Activated CD8-positive, alpha-beta T cell treated with anti-CD3 and anti-CD28 coated beads, Interleukin-2, amount 10 ng/mL, durations not matched to agents 7 days and 5 days (primary cell): Measurements from ENCODE around the gene TTC28. TPM values are rescaled to one million over a fixed set of nuclear protein-coding genes. Genes with fewer than 3 reads are reported as not detected.
A peak's percentile ranks its signal among the peaks of the same experiment; 100 is the strongest.

Source experiments
- ATAC-seq: fragments of 150-1000 bp; cut with Tn5 transposase; one replicate; pipeline ENCODE4 v1.10.0; 2021; ENCODE audit warnings: moderate library complexity
- CTCF ChIA-PET: fragments of 350-600 bp; sonication (Branson Sonifier 250); formaldehyde crosslinking; loops from one replicate; lab custom pipeline; 2021; ENCODE audit warnings: antibody characterized with exemption; lab: Charles Lee
- POLR2A ChIA-PET: fragments of 350-600 bp; sonication (Branson Sonifier 250); formaldehyde crosslinking; loops from one replicate; lab custom pipeline; 2021; ENCODE audit warnings: antibody characterized with exemption; lab: Charles Lee
- DNase-seq: peaks from one replicate; pipeline ENCODE4 v3.0.0-alpha.2; 2020
- H3K27ac Mint-ChIP-seq: one replicate; pipeline ENCODE4 v1.8.0; 2021; ENCODE audit warnings: mild to moderate bottlenecking, mixed read lengths
- H3K27me3 Mint-ChIP-seq: one replicate; pipeline ENCODE4 v1.8.0; 2021; ENCODE audit warnings: low read depth, mixed read lengths
- H3K36me3 Mint-ChIP-seq: one replicate; pipeline ENCODE4 v1.8.0; 2021; ENCODE audit warnings: low read depth, mixed read lengths
- H3K4me1 Mint-ChIP-seq: one replicate; pipeline ENCODE4 v1.8.0; 2021; ENCODE audit warnings: low read depth, mixed read lengths
- H3K4me3 Mint-ChIP-seq: one replicate; pipeline ENCODE4 v1.8.0; 2021; ENCODE audit warnings: mild to moderate bottlenecking, mixed read lengths
- H3K9me3 Mint-ChIP-seq: one replicate; pipeline ENCODE4 v1.8.0; 2022; ENCODE audit warnings: mixed read lengths; ENCODE audit not compliant: insufficient read depth
- total RNA-seq, 2 experiments: library from RNA; stranded (reverse); gene quantifications; one replicate each; pipeline ENCODE4 v1.2.3, GENCODE V29; 2021

TTC28 gene
- total RNA-seq, 2 experiments from 2014 or later: 0.18 to 0.23 TPM

DNA sequence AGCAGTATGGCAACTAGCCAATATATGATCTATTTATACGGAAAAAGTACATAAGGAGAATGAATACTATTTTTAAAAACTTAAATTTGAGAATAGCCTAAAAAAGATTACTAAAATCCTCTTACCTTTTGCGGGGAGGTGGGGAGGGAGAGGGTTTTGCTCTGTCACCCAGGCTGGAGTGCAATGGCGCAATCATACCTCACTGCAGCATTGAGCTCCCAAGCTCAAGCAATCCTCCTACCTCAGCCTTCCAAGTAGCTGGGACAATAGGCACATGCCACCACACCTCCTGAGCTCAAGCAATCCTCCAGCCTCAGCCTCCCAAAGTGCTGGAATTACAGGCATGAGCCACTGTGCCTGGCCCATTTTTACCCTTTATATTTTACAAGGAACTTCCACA, 82.0 kb downstream of the TTC28 start:
- Mint-ChIP-seq H3K4me3 (no peak overlapping the region), H3K36me3 (no peaks in the 10 kb centered on the region), H3K27ac (no peak overlapping the region), H3K9me3 (no peaks in the 10 kb centered on the region), H3K27me3 (peaks cover 35% of the 10 kb centered on the region), H3K4me1 (no peaks in the 10 kb centered on the region)
- ATAC-seq: no peak
- DNase-seq: no peak
- CTCF ChIA-PET: no interaction called here
- POLR2A ChIA-PET: no interaction called here

DNA sequence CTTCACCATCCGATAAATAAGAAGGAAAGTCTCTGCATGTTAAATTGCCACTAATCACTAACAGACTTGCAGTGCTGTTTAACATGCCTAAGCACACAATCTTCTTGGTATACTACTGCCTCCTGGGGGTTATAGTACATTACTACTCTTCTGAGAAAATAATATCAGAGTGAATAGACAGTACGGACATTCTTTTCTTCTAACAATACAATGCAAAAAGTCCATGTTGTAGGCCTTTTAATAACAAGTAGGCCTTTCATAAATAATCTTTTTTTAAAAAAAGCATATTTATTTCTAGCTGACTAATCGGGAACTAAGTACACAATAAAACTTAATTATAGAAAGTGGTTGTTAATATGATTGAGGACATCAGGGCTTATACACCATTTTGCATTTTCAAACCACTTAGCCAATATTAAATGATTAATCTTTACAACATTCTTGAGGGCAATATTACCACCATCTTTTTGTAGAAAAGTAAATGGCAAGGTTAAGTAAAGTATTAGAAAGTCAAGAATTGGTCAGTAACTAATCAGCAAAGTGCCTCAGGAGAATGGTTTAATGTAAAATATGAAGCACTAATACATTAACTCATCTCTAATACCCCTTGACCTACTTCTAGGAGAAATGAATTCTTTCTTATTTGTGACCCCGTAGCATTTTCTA, 84.7 kb downstream of the TTC28 start:
- ATAC-seq: peak; percentile 73
- no peak overlapping the region for H3K4me3 Mint-ChIP-seq
- H3K9me3 Mint-ChIP-seq: no peaks in the 10 kb centered on the region
- H3K27ac Mint-ChIP-seq: no peak overlapping the region
- POLR2A ChIA-PET: no interaction called here
- no peaks in the 10 kb centered on the region for H3K36me3 Mint-ChIP-seq
- DNase-seq: no peak
- H3K4me1 Mint-ChIP-seq: no peaks in the 10 kb centered on the region
- CTCF ChIA-PET: no interaction called here
- H3K27me3 Mint-ChIP-seq: peaks cover 33% of the 10 kb centered on the region

GRCh38 chr22:28594076-28594796, 85.4 kb downstream of the TTC28 start:
- Mint-ChIP-seq H3K36me3 (no peaks in the 10 kb centered on the region), H3K4me1 (no peaks in the 10 kb centered on the region), H3K27me3 (peaks cover 33% of the 10 kb centered on the region), H3K4me3 (no peak overlapping the region), H3K27ac (no peak overlapping the region), H3K9me3 (no peaks in the 10 kb centered on the region)
- ChIA-PET CTCF (interaction anchor here (1.0 to 1.8 kb wide), 4 partner anchors 101 to 575 kb away, joined by 3 to 6 read pairs (median 3); no protein-coding TSS in a partner anchor), POLR2A (no interaction called here)
- no peak for DNase-seq
- ATAC-seq: no peak

GRCh38 chr22:28593299-28593698, 86.3 kb downstream of the TTC28 start:
- Mint-ChIP-seq H3K27ac (no peak overlapping the region), H3K36me3 (no peaks in the 10 kb centered on the region), H3K27me3 (peaks cover 38% of the 10 kb centered on the region), H3K9me3 (no peaks in the 10 kb centered on the region), H3K4me3 (no peak overlapping the region), H3K4me1 (no peaks in the 10 kb centered on the region)
- ChIA-PET CTCF (interaction anchor here (0.6 to 1.8 kb wide), 5 partner anchors 102 to 574 kb away, joined by 3 to 6 read pairs (median 3); no protein-coding TSS in a partner anchor), POLR2A (no interaction called here)
- DNase-seq: no peak
- ATAC-seq: no peak

DNA sequence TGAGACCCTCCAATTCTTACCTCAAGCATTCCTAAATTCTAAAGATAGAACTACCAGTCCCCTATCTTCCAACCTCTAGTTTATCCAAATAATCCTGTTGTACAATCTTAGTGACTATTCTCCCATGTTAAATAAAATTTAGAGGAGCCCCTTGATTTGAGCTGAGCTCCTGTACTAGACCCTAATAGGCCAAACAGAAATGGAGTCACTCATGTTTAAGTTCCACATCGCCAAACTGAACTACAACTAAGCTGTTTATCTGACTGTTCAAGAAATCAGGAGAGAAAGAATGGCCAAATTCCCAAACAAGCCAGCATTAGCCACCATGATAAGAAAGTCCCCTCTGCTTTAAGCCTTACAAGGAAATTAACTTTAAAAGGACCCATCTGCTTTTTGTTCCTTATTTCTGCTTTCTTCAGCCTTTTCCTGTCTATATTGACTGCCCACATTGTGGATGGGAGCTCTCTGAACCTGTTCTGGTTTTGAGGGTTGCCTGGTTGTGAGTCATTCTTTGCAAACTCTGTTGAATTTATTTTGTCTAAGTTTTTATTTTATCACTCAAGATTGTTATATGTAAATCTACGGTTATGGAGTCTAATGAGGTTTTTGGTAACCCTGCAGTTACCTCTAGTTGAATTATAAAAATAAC, 90.4 kb downstream of the TTC28 start:
- Mint-ChIP-seq H3K27ac (no peak overlapping the region), H3K4me1 (no peaks in the 10 kb centered on the region), H3K36me3 (no peaks in the 10 kb centered on the region), H3K27me3 (peaks cover 20% of the 10 kb centered on the region), H3K9me3 (no peaks in the 10 kb centered on the region), H3K4me3 (no peak overlapping the region)
- ATAC-seq (no peak), DNase-seq (no peak)
- ChIA-PET CTCF (no interaction called here), POLR2A (no interaction called here)

- no peaks in the 10 kb centered on the region for H3K9me3 Mint-ChIP-seq
- H3K4me3 Mint-ChIP-seq: no peak overlapping the region
- ATAC-seq (no peak), DNase-seq (no peak)
- no peaks in the 10 kb centered on the region for H3K4me1 Mint-ChIP-seq
- H3K27ac Mint-ChIP-seq: no peak overlapping the region
- POLR2A ChIA-PET: no interaction called here
- H3K36me3 Mint-ChIP-seq: no peaks in the 10 kb centered on the region
- CTCF ChIA-PET: no interaction called here
- peaks cover 23% of the 10 kb centered on the region for H3K27me3 Mint-ChIP-seq
These were observed 94.3 kb downstream of the TTC28 start for GRCh38 chr22:28585324-28585723.

DNA sequence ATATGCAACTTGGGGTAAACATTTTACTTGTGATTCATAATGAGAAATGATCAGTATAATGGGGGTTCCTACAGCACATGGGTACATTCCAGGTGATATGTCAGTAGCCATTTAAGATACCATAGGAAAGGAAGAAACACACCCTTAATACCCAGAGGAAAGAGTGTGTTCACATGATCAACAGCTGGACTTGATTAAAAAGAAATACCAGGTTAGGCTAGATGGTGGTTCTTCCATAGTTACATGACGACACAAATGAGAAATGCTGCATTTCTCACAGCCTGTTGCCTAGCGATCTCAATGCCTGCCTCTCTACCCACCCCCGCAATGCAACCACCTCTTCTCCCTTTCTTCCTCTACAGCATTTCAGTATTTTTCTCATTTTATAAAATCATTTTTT, 96.8 kb downstream of the TTC28 start:
- POLR2A ChIA-PET: no interaction called here
- Mint-ChIP-seq H3K36me3 (no peaks in the 10 kb centered on the region), H3K4me1 (no peaks in the 10 kb centered on the region), H3K27me3 (peaks cover 24% of the 10 kb centered on the region), H3K27ac (no peak overlapping the region), H3K4me3 (no peak overlapping the region), H3K9me3 (no peaks in the 10 kb centered on the region)
- no peak for DNase-seq
- ATAC-seq: no peak
- CTCF ChIA-PET: no interaction called here

- Mint-ChIP-seq H3K27me3 (peaks cover 40% of the 10 kb centered on the region), H3K4me1 (no peaks in the 10 kb centered on the region), H3K27ac (no peak overlapping the region), H3K36me3 (no peaks in the 10 kb centered on the region), H3K9me3 (no peaks in the 10 kb centered on the region), H3K4me3 (no peak overlapping the region)
- ChIA-PET POLR2A (no interaction called here), CTCF (no interaction called here)
- DNase-seq (no peak), ATAC-seq (no peak)
These were observed 98.6 kb downstream of the TTC28 start for GRCh38 chr22:28581016-28581415.

DNA sequence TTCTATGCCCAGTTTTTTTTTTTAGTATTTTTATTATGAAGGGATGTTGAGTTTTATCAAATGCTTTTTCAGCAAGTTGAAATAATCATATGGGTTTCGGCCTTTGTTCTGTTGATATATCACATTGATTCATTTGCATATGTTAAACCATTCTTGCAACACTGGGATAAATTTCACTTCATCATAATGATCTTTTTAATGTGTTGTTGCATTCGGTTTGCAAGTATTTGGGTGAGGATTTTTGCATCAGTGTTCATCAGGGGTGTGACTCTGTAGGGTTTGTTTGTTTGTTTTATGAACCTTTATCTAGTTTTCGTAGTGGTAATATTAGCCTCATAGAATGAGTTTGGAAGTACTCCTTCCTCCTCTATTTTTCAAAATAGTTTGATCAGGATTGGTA, 103.5 kb downstream of the TTC28 start:
- Mint-ChIP-seq H3K4me3 (no peak overlapping the region), H3K27me3 (peaks cover 43% of the 10 kb centered on the region), H3K4me1 (no peaks in the 10 kb centered on the region), H3K27ac (no peak overlapping the region), H3K36me3 (no peaks in the 10 kb centered on the region), H3K9me3 (no peaks in the 10 kb centered on the region)
- DNase-seq: no peak
- ATAC-seq: no peak
- POLR2A ChIA-PET: no interaction called here
- CTCF ChIA-PET: no interaction called here

- Mint-ChIP-seq H3K4me3 (no peak overlapping the region), H3K27me3 (peaks cover 51% of the 10 kb centered on the region), H3K9me3 (no peaks in the 10 kb centered on the region), H3K27ac (no peak overlapping the region), H3K36me3 (no peaks in the 10 kb centered on the region), H3K4me1 (no peaks in the 10 kb centered on the region)
- CTCF ChIA-PET: no interaction called here
- ATAC-seq (no peak), DNase-seq (no peak)
- POLR2A ChIA-PET: no interaction called here
These were observed 105.4 kb downstream of the TTC28 start for GRCh38 chr22:28574159-28574788.

- Mint-ChIP-seq H3K4me3 (no peak overlapping the region), H3K4me1 (no peaks in the 10 kb centered on the region), H3K36me3 (no peaks in the 10 kb centered on the region), H3K27ac (no peak overlapping the region), H3K9me3 (no peaks in the 10 kb centered on the region), H3K27me3 (peaks cover 39% of the 10 kb centered on the region)
- no peak for DNase-seq
- ChIA-PET CTCF (no interaction called here), POLR2A (no interaction called here)
- no peak for ATAC-seq
These were observed 108.8 kb downstream of the TTC28 start for GRCh38 chr22:28570696-28571373.
